ENCODE results near the gene LHFPL6.

- TF ChIP-seq FOXM1 (IDR thresholded peaks at IDR 0.05; ENCODE audit: borderline replicate concordance) (no peak), LEF1 (IDR thresholded peaks at IDR 0.05; ENCODE audit: borderline replicate concordance) (no peak)
Measured at GRCh38 chr13:39501702-39502324, 101.2 kb downstream of the LHFPL6 start.

Data from HEK293T (cell line).